OCI-LY7 (cell line): ENCODE measurements around the gene PPTC7. TPM values are rescaled to one million over a fixed set of nuclear protein-coding genes. Genes with fewer than 3 reads are reported as not detected.
A peak's percentile ranks its signal among the peaks of the same experiment; 100 is the strongest.
"Not testable (repeated sequence)": the region's sequence is repeated elsewhere in the genome, so short reads cannot be mapped to it uniquely, and the experiment has no call there.

Experiments used
- BruUV-seq: library from RNA; stranded (reverse); fragments of 400-500 nt; replicated peaks from 2 replicates; lab custom pipeline; 2021; lab: Mats Ljungman, UMichigan
- CTCF ChIA-PET: fragments of 300-600 bp; sonication (Branson Sonifier 250); formaldehyde crosslinking; loops from one replicate; lab custom pipeline; 2022; ENCODE audit warnings: antibody characterized with exemption; ENCODE audit not compliant: unreplicated experiment; lab: Charles Lee
- POLR2A ChIA-PET: fragments of 300-600 bp; sonication (Branson Sonifier 250); formaldehyde crosslinking; loops from one replicate; lab custom pipeline; 2022; ENCODE audit warnings: antibody characterized with exemption; lab: Charles Lee
- DNase-seq: peaks from one replicate; pipeline ENCODE4 v3.0.0-alpha.2; 2015; ENCODE audit warnings: low spot score
- H2AFZ ChIP-seq: fragments of 200-600 bp; sonication (generic), shearing (Covaris generic); 2 replicates; pipeline ENCODE4 v1.6.1; 2014; ENCODE audit warnings: mild to moderate bottlenecking, antibody characterized with exemption, low read length, moderate library complexity
- H3K27ac ChIP-seq: fragments of 200-600 bp; sonication (generic); 2 replicates; pipeline ENCODE4 v1.5.1; 2014; ENCODE audit warnings: mixed run types, low read depth, mild to moderate bottlenecking, moderate library complexity, low read length, inconsistent platforms; ENCODE audit not compliant: poor library complexity, severe bottlenecking
- H3K36me3 ChIP-seq: fragments of 200-600 bp; sonication (generic); 2 replicates; pipeline ENCODE4 v1.6.1; 2014; ENCODE audit warnings: mild to moderate bottlenecking, antibody characterized with exemption, low read length, moderate library complexity, mixed read lengths; ENCODE audit not compliant: insufficient read depth
- H3K4me1 ChIP-seq: fragments of 200-600 bp; sonication (generic); 2 replicates; pipeline ENCODE4 v1.5.1; 2014; ENCODE audit warnings: mild to moderate bottlenecking, low read length; ENCODE audit not compliant: insufficient read depth, poor library complexity, severe bottlenecking
- H3K4me2 ChIP-seq: fragments of 200-600 bp; sonication (generic); 2 replicates; pipeline ENCODE4 v1.6.1; 2014; ENCODE audit warnings: mild to moderate bottlenecking, low read length
- H3K4me3 ChIP-seq: fragments of 200-600 bp; sonication (generic); 2 replicates; pipeline ENCODE4 v1.5.1; 2014; ENCODE audit warnings: mild to moderate bottlenecking, low read depth, low read length; ENCODE audit not compliant: poor library complexity, severe bottlenecking
- H3K79me2 ChIP-seq: fragments of 200-600 bp; sonication (generic); 2 replicates; pipeline ENCODE4 v1.6.1; 2016; ENCODE audit warnings: low read depth, mild to moderate bottlenecking, low read length, moderate library complexity, mixed read lengths; ENCODE audit not compliant: insufficient read depth
- H3K9me2 ChIP-seq: fragments of 200-600 bp; sonication (generic); 2 replicates; pipeline ENCODE4 v1.6.1; 2016; ENCODE audit warnings: mild to moderate bottlenecking, low read length, mixed read lengths; ENCODE audit not compliant: insufficient read depth
- H3K9me3 ChIP-seq: fragments of 200-600 bp; sonication (generic); 2 replicates; pipeline ENCODE4 v1.6.1; 2014; ENCODE audit warnings: mild to moderate bottlenecking, mixed run types, low read length, mixed read lengths
- H4K20me1 ChIP-seq: fragments of 200-600 bp; sonication (generic); 2 replicates; pipeline ENCODE4 v1.6.1; 2014; ENCODE audit warnings: mild to moderate bottlenecking, antibody characterized with exemption, low read length, moderate library complexity, mixed read lengths; ENCODE audit not compliant: insufficient read depth
- EZH2phosphoT487 ChIP-seq: fragments of 200-600 bp; sonication (generic); IDR thresholded peaks from 2 replicates; pipeline ENCODE4 v1.6.1; 2018; ENCODE audit warnings: low read depth, borderline replicate concordance, mild to moderate bottlenecking, mixed run types, antibody characterized with exemption, low read length, moderate library complexity, mixed read lengths
- intact Hi-C: fragments of 100-400 bp; cut with micrococcal nuclease; formaldehyde crosslinking; loops from one replicate; pipeline ENCODE4 v1.10.0; 2022; ENCODE audit not compliant: unreplicated experiment
- total RNA-seq, 2 experiments: library from RNA; depleted of rRNA in 1 of 2; stranded (reverse); fragments of >200 nt in 1 of 2; shearing (Covaris generic) in 1 of 2; gene quantifications; 2 replicates each; pipeline ENCODE4 v1.2.3, GENCODE V29; 2014 to 2022
- TF ChIP-seq, protein P1 (sequence below): fragments of 200-600 bp; sonication (generic); conservative IDR thresholded peaks from 2 replicates; pipeline ENCODE4 v1.5.1; 2014; ENCODE audit warnings: mild to moderate bottlenecking, antibody characterized with exemption, low read length, moderate library complexity, mixed read lengths

The PPTC7 gene
- total RNA-seq, 2 experiments from 2014 or later: 11.4 to 29.7 TPM

DNA sequence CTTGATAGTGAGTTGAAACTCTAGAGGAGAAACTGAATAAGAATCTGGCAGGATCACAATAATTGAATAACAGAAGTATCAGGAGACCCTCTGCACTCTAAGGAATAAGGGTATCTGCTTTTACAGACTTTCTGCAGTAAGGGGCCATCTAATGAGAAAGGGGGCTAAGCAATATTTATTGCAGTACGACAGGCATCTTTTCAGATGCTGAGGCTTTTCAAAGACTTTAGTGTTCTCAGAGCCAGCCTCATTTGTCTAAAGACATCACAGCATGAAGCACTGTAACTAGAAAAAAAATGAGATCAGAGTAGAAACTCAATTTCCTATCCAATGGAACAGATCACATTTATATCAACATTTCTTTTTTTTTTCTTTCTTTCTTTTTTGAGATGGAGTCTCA lies 22.2 kb downstream of the PPTC7 start:
- Histone ChIP-seq H3K4me3 (no peak overlapping the region), H3K9me2 (no peaks in the 10 kb centered on the region), H3K4me1 (peaks cover 50% of the 10 kb centered on the region), H2AFZ (no peak overlapping the region), H3K36me3 (peaks cover 36% of the 10 kb centered on the region), H4K20me1 (peaks cover 9% of the 10 kb centered on the region; the same call in 1 of the 2 replicates), H3K79me2 (peaks cover 100% of the 10 kb centered on the region), H3K9me3 (no peaks in the 10 kb centered on the region; the same call in 1 of the 2 replicates), H3K4me2 (peak overlapping the region; percentile 70), H3K27ac (no peak overlapping the region)
- POLR2A ChIA-PET: interaction anchor here (1.5 to 1.8 kb wide), 2 partner anchors 19 to 45 kb away, joined by 3 to 11 read pairs; no protein-coding TSS in a partner anchor
- no peak for TF ChIP-seq EZH2phosphoT487
- TF ChIP-seq, protein P1, sequence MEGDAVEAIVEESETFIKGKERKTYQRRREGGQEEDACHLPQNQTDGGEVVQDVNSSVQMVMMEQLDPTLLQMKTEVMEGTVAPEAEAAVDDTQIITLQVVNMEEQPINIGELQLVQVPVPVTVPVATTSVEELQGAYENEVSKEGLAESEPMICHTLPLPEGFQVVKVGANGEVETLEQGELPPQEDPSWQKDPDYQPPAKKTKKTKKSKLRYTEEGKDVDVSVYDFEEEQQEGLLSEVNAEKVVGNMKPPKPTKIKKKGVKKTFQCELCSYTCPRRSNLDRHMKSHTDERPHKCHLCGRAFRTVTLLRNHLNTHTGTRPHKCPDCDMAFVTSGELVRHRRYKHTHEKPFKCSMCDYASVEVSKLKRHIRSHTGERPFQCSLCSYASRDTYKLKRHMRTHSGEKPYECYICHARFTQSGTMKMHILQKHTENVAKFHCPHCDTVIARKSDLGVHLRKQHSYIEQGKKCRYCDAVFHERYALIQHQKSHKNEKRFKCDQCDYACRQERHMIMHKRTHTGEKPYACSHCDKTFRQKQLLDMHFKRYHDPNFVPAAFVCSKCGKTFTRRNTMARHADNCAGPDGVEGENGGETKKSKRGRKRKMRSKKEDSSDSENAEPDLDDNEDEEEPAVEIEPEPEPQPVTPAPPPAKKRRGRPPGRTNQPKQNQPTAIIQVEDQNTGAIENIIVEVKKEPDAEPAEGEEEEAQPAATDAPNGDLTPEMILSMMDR: no peak
- DNase-seq: no peak
- CTCF ChIA-PET: no interaction called here
- no TSS peak for BruUV-seq
- intact Hi-C loops: no loop called here

DNA sequence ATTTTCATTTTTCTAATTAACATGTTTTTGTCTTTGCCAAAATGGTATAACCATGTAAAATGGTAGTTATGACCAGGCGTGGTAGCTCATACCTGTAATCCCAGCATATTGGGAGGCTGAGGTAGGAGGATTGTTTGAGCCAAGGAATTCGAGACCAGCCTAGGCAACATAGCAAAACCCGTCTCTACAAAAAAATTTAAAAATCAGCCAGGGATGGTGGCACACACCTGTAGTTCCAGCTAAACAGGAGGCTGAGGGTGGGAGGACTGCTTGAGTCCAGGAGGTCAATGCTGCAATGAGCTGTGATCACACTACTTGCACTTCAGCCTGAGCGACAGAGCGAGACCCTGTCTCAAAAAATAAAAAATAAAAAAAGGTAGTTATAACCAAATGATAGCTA lies 23.1 kb downstream of the PPTC7 start:
- no peak for TF ChIP-seq EZH2phosphoT487
- CTCF ChIA-PET: no interaction called here
- Histone ChIP-seq H3K36me3 (peaks cover 36% of the 10 kb centered on the region), H3K4me2 (no peak overlapping the region), H3K4me1 (peaks cover 44% of the 10 kb centered on the region), H3K9me2 (no peaks in the 10 kb centered on the region), H4K20me1 (peaks cover 9% of the 10 kb centered on the region; the same call in 1 of the 2 replicates), H3K4me3 (no peak overlapping the region), H3K27ac (no peak overlapping the region), H2AFZ (no peak overlapping the region), H3K9me3 (no peaks in the 10 kb centered on the region; the same call in 1 of the 2 replicates), H3K79me2 (peaks cover 100% of the 10 kb centered on the region)
- POLR2A ChIA-PET: interaction anchor here (0.6 to 1.8 kb wide), 6 partner anchors 16 to 191 kb away, joined by 3 to 11 read pairs (median 5); partner anchors contain the start of gene GPN3
- intact Hi-C loops: no loop called here
- DNase-seq: no peak
- BruUV-seq: no TSS peak

DNA sequence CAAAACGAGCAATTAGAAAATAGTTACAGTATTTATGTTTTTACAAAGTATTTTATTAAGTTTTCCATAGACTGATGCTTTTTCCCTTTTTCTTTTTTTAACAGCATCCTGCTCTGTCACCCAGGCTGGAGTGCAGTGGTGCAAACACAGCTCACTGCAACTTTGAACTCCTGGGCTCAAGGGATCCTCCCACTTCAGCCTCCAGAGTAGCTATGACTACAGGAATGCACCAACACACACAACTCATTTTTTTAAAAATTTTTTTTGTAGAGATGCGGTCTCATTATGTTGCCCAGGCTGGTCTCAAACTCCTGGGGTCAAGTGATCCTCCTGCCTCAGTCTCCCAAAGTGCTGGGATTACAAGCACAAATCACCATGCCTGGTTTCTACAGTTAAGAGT lies 24.2 kb downstream of the PPTC7 start:
- H3K27ac ChIP-seq, CTCF ChIA-PET, H2AFZ ChIP-seq, intact Hi-C loops, H3K9me3 ChIP-seq, H4K20me1 ChIP-seq, H3K9me2 ChIP-seq, H3K4me2 ChIP-seq, DNase-seq, BruUV-seq, H3K4me3 ChIP-seq: not testable (repeated sequence)
- POLR2A ChIA-PET: interaction anchor here (0.5 to 1.3 kb wide), 4 partner anchors 17 to 674 kb away, joined by 3 to 5 read pairs (median 4); no protein-coding TSS in a partner anchor
- peaks cover 100% of the 10 kb centered on the region for H3K79me2 ChIP-seq
- peaks cover 36% of the 10 kb centered on the region for H3K36me3 ChIP-seq
- H3K4me1 ChIP-seq: peaks cover 34% of the 10 kb centered on the region
